Measurements from ENCODE around the gene PLXNA2. TPM values are rescaled to one million over a fixed set of nuclear protein-coding genes. Genes with fewer than 3 reads are reported as not detected.
A peak's percentile ranks its signal among the peaks of the same experiment; 100 is the strongest.

The PLXNA2 gene
- total RNA-seq, 2 donors from 2014 or later, result 23.4 to 40.6 TPM

- intact Hi-C loops (cut with DNase I), result no loop called here
- DNase-seq (ENCODE audit: low spot score), result peak; percentile 60
These were observed 12.1 kb downstream of the PLXNA2 start for GRCh38 chr1:208231881-208232661.

GRCh38 chr1:208230668-208231529 lies 13.3 kb downstream of the PLXNA2 start:
- intact Hi-C loops (cut with DNase I), result no loop called here
- no peak for DNase-seq (ENCODE audit: low spot score)

DNA sequence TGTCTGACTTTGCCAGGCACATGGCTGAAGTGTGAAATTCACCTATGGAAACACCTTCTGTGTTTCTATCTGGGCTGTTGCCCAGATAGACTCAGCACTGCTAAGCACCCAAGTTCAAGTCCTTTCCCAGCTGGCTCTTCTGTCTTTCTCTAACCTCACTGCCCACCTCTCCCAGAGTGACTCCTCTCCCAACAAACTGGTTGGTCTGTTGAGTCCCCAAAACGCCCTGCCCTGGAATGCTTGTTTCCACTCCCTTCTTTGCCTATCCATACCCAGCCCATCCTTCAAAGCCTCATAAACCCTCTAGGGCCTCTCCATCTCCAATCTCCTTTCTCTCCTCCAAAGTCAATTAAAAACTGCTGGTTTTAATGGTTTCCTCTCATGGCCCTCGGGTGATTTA lies 15.6 kb downstream of the PLXNA2 start:
- intact Hi-C loops (cut with DNase I), result loop anchor here in 1 of 2 donors (10.0 kb wide), 1 partner anchor 94 kb away; no protein-coding TSS in a partner anchor
- no peak for DNase-seq (ENCODE audit: low spot score)

GRCh38 chr1:208228026-208228425 lies 16.2 kb downstream of the PLXNA2 start:
- DNase-seq (ENCODE audit: low spot score), result no peak
- intact Hi-C loops (cut with DNase I), result loop anchor here in 1 of 2 donors (10.0 kb wide), 1 partner anchor 93 kb away; no protein-coding TSS in a partner anchor

DNA sequence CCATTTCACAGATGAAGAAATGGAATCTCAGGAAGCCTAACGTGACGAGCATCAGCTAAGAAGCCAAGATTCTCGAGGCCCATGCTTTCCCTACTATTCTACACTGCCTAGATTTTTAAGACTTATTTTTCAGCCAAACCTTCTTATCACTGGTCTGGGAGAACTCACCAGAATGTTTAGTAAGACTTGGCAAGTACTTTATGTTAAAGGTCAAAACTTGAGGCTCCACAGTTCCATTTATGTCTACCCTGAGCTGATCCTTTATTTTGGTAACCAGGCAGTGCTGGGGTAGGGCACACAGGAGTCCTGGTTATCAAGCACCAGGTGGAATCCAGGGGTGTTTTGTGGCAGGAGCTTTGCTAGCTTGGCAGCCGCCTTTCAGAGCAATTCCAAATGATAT lies 16.8 kb downstream of the PLXNA2 start:
- intact Hi-C loops (cut with DNase I), result loop anchor here in 1 of 2 donors (10.0 kb wide), 1 partner anchor 93 kb away; no protein-coding TSS in a partner anchor
- no peak for DNase-seq (ENCODE audit: low spot score)

DNA sequence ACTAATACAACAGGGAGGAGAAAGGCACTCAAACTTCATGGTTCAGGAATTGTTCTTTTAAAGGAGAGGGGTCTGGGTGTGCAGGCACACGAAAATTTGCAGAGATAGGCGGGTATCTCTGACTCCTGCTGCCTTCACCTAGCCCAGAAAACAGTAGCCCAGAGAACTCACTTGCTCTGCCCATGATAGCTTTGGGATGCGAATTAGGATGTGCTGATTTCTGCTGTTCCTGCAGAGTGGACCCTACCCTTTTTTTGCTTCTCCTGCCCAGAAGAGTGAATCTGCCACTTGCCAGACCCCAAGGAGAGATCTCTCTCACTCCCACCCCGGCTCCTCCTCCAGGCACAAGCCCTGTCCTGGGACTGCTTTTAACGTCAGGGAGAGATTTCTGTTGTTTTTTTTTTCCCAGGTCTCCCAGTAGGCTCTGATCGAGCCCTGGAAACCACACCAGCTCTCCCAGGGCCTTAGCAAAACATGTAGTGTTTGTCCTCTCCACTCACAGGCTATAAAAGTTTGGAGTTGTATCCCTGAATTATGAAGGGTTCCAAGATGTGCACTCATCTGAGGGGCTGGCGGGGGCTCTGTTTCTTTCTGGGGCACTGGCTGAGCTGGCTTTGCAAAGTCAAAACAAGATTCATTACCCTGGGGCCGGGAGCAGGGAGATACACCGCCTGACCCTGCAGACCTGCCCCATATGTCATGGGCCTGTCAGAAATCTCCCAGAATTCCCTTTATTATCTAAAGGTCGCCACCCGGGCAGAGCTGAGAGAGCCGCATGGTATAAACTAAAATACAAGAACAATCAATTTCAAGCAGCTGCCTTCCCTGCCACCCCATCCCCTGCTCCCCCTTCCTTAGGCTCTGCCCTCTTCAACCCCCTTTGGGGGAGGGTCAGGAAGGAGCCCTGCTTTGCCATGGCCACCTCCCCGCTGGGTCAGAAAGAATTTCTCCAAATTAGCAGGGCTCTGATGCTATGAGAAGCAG lies 17.9 kb downstream of the PLXNA2 start:
- intact Hi-C loops (cut with DNase I), result loop anchor here in 1 of 2 donors (10.0 kb wide), 1 partner anchor 91 kb away; no protein-coding TSS in a partner anchor

GRCh38 chr1:208224192-208224713 lies 19.9 kb downstream of the PLXNA2 start:
- DNase-seq (ENCODE audit: low spot score), result no peak
- intact Hi-C loops (cut with DNase I), result loop anchor here in 1 of 2 donors (10.0 kb wide), 1 partner anchor 89 kb away; no protein-coding TSS in a partner anchor

More for the DNA sequence above, 17.9 kb downstream of the PLXNA2 start:
- no peak for DNase-seq (ENCODE audit: low spot score)

- intact Hi-C loops (cut with DNase I), result loop anchor here in 1 of 2 donors (10.0 kb wide), 1 partner anchor 88 kb away; no protein-coding TSS in a partner anchor
- no peak for DNase-seq (ENCODE audit: low spot score)
These were observed 21.0 kb downstream of the PLXNA2 start for GRCh38 chr1:208223136-208223535.

GRCh38 chr1:208222376-208223126 lies 21.6 kb downstream of the PLXNA2 start:
- intact Hi-C loops (cut with DNase I), result loop anchor here in 1 of 2 donors (10.0 kb wide), 1 partner anchor 88 kb away; no protein-coding TSS in a partner anchor
- no peak for DNase-seq (ENCODE audit: low spot score)

- intact Hi-C loops (cut with DNase I), result loop anchor here in 1 of 2 donors (10.0 kb wide), 1 partner anchor 86 kb away; no protein-coding TSS in a partner anchor
- DNase-seq (ENCODE audit: low spot score), result no peak
These were observed 22.9 kb downstream of the PLXNA2 start for GRCh38 chr1:208221291-208221622.

DNA sequence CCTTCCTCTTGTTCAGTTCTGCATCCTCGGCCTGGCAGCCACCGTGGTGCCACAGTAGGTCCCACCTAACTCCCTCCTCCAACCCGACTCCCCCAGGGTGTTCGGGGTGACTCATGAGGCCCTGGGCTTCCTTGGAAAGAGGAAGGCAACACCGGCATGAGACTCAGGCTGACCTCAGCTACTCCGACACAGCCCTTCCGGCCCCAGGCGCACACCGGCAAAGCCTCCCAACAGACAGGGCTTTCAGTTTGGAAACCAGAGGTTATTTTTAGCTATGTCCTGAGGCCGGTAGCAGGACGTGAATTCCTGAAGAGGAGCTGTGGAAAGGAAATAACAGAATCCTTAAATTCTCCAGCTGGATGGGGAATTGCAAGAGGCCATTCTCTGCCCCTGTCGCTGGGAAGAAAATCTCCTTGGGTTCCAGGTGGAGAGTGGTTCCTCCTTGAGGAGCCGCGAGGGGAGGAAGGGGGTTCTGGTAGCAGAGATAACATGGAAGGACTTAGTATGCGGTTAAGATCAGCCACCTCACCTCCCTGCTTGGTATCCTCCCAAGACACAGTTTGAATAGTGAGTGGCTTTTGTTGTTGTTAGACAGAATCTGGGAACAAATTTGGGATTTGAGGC lies 24.4 kb downstream of the PLXNA2 start:
- peak; percentile 87 for DNase-seq (ENCODE audit: low spot score)
- intact Hi-C loops (cut with DNase I), result loop anchor here in 1 of 2 donors (10.0 kb wide), 1 partner anchor 85 kb away; no protein-coding TSS in a partner anchor

- DNase-seq (ENCODE audit: low spot score), result no peak
- intact Hi-C loops (cut with DNase I), result no loop called here
These were observed 25.0 kb downstream of the PLXNA2 start for GRCh38 chr1:208219098-208219658.

- intact Hi-C loops (cut with DNase I), result no loop called here
- DNase-seq (ENCODE audit: low spot score), result no peak
These were observed 25.7 kb downstream of the PLXNA2 start for GRCh38 chr1:208218237-208219097.

GRCh38 chr1:208217781-208218180 lies 26.4 kb downstream of the PLXNA2 start:
- no peak for DNase-seq (ENCODE audit: low spot score)
- intact Hi-C loops (cut with DNase I), result no loop called here

DNA sequence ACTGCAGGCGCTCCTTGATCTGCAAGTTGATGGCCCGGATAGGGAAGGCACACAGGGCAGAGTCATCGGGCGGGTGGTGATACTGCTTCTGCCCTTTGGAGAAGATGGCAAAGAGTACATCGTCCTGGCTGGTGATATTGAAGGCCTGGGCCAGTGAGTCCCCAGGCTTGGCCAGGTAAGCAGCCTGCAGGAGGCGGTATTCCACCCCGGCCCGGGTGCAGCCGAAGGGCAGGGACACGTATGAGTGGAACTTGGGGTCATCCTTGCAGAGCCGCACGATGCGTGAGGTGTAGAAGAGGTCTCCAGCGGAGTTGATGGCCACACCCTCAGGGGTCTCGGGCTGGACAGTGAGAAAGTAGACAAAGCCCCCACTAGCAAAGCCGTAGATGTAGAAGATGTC lies 27.4 kb downstream of the PLXNA2 start:
- intact Hi-C loops (cut with DNase I), result no loop called here
- DNase-seq (ENCODE audit: low spot score), result no peak

DNA sequence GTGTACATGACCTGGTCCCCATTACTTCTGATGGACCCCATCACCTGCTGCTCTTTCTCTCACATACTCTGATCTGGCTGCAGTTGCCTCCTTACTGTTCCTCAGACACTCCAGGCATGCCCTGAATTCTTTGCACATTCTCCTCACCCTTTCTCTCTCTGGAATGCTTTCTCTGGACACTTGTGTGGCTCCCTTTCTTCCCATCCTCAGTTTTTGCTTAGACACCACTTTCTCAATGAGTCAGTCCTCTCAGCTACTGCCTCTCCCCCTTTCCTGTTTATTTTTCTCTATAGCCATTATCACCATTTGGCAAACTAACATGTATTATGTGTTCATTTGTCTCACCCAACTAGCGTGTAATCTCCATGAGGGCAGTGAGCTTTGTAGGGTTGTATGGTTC lies 28.1 kb downstream of the PLXNA2 start:
- intact Hi-C loops (cut with DNase I), result no loop called here
- DNase-seq (ENCODE audit: low spot score), result no peak

Data from posterior vena cava (tissue), 2 donors.